Trophoblast cell (in vitro differentiated cells and primary cell): Measurements from ENCODE around the gene GTPBP10.

ENCODE experiments used
- DNase-seq, 2 donors: peaks; one replicate each; pipeline ENCODE4 v3.0.0-alpha.2; 2016
- H2AFZ ChIP-seq: 2 replicates; pipeline ENCODE4 v1.6.1; 2013; ENCODE audit warnings: low read length, moderate library complexity, mild to moderate bottlenecking; ENCODE audit not compliant: insufficient read depth, poor library complexity
- H2AK5ac ChIP-seq: 2 replicates; pipeline ENCODE4 v1.6.1; 2013; ENCODE audit warnings: mild to moderate bottlenecking, low read length
- H2BK120ac ChIP-seq: 2 replicates; pipeline ENCODE4 v1.6.1; 2013; ENCODE audit warnings: low read length, mild to moderate bottlenecking, moderate library complexity; ENCODE audit not compliant: insufficient read depth, poor library complexity
- H2BK12ac ChIP-seq: 2 replicates; pipeline ENCODE4 v1.6.1; 2013; ENCODE audit warnings: mild to moderate bottlenecking, low read length, moderate library complexity
- H2BK5ac ChIP-seq: 2 replicates; pipeline ENCODE4 v1.6.1; 2013; ENCODE audit warnings: low read length, low read depth, moderate library complexity, mild to moderate bottlenecking; ENCODE audit not compliant: poor library complexity
- H3K14ac ChIP-seq: 2 replicates; pipeline ENCODE4 v1.6.1; 2013; ENCODE audit warnings: mild to moderate bottlenecking, low read length
- H3K18ac ChIP-seq: 2 replicates; pipeline ENCODE4 v1.6.1; 2013; ENCODE audit warnings: mild to moderate bottlenecking, low read length
- H3K23ac ChIP-seq: 2 replicates; pipeline ENCODE4 v1.6.1; 2013; ENCODE audit warnings: low read length
- H3K27ac ChIP-seq: 2 replicates; pipeline ENCODE4 v1.5.1; 2013; ENCODE audit warnings: low read depth, mild to moderate bottlenecking, inconsistent platforms, low read length, moderate library complexity
- H3K27me3 ChIP-seq: 2 replicates; pipeline ENCODE4 v1.6.1; 2013; ENCODE audit warnings: inconsistent platforms, mild to moderate bottlenecking, low read length, moderate library complexity; ENCODE audit not compliant: insufficient read depth
- H3K36me3 ChIP-seq, 2 experiments: 1 replicate in 1 of 2; 2 replicates in 1 of 2; pipeline ENCODE4 v1.6.1; 2013; ENCODE audit warnings: low read length in 2 of 2, mild to moderate bottlenecking in 2 of 2, moderate library complexity in 1 of 2; ENCODE audit not compliant: insufficient read depth in 2 of 2, control insufficient read depth in 1 of 2
- H3K4ac ChIP-seq: 2 replicates; pipeline ENCODE4 v1.6.1; 2013; ENCODE audit warnings: low read depth, mild to moderate bottlenecking, low read length, moderate library complexity
- H3K4me1 ChIP-seq, 2 experiments: 1 replicate in 1 of 2; 2 replicates in 1 of 2; pipeline ENCODE4 v1.6.1; 2013; ENCODE audit warnings: low read length in 2 of 2, mild to moderate bottlenecking in 2 of 2, moderate library complexity in 1 of 2; ENCODE audit not compliant: insufficient read depth in 2 of 2, control insufficient read depth in 1 of 2
- H3K4me2 ChIP-seq: 2 replicates; pipeline ENCODE4 v1.6.1; 2013; ENCODE audit warnings: inconsistent platforms, mild to moderate bottlenecking, low read length, moderate library complexity
- H3K4me3 ChIP-seq: 2 replicates; pipeline ENCODE4 v1.5.1; 2013; ENCODE audit warnings: mild to moderate bottlenecking, low read depth, low read length, inconsistent platforms
- H3K79me1 ChIP-seq: one replicate; pipeline ENCODE4 v1.6.1; 2013; ENCODE audit warnings: low read length
- H3K79me2 ChIP-seq: 2 replicates; pipeline ENCODE4 v1.6.1; 2013; ENCODE audit warnings: low read length, mild to moderate bottlenecking; ENCODE audit not compliant: control insufficient read depth, insufficient read depth, poor library complexity
- H3K9ac ChIP-seq: 2 replicates; pipeline ENCODE4 v1.6.1; 2013; ENCODE audit warnings: mild to moderate bottlenecking, low read length
- H3K9me3 ChIP-seq: 2 replicates; pipeline ENCODE4 v1.6.1; 2013; ENCODE audit warnings: low read depth, mild to moderate bottlenecking, control low read depth, inconsistent platforms, low read length; ENCODE audit not compliant: insufficient read depth
- H4K12ac ChIP-seq: 2 replicates; pipeline ENCODE4 v1.6.1; 2013; ENCODE audit warnings: low read depth, mild to moderate bottlenecking, low read length, moderate library complexity
- H4K8ac ChIP-seq: 2 replicates; pipeline ENCODE4 v1.6.1; 2013; ENCODE audit warnings: low read depth, mild to moderate bottlenecking, low read length, moderate library complexity
- H4K91ac ChIP-seq: one replicate; pipeline ENCODE4 v1.6.1; 2013; ENCODE audit warnings: low read depth, mild to moderate bottlenecking, low read length, moderate library complexity
- WGBS: extraction: QIAGEN DNeasy Blood & Tissue Kit; methylation state at CpG from one replicate; pipeline ENCODE4 v1.1.7; 2013; ENCODE audit warnings: missing lambda C conversion rate; ENCODE audit not compliant: insufficient read length, insufficient coverage; ENCODE audit errors: extremely low coverage; 5-methylcytosine and 5-hydroxymethylcytosine counted together

Gene GTPBP10

GRCh38 chr7:90407484-90407821 is 60.9 kb downstream of the GTPBP10 start:
- WGBS: no CpG with 5 or more reads among the region's 1 CpG
- Histone ChIP-seq H4K12ac (no peak overlapping the region), H2BK5ac (no peak overlapping the region), H3K4me1 (no peaks in the 10 kb centered on the region), H2AFZ (no peak overlapping the region), H2AK5ac (no peak overlapping the region), H2BK120ac (no peak overlapping the region), H3K4me2 (no peak overlapping the region), H2BK12ac (no peak overlapping the region), H3K18ac (no peak overlapping the region), H3K79me1 (peaks cover 5% of the 10 kb centered on the region), H3K9ac (no peak overlapping the region), H3K36me3 (peaks cover 8 to 13% of the 10 kb centered on the region in 2 experiments), H3K14ac (no peak overlapping the region), H3K27ac (no peak overlapping the region), H4K91ac (no peak overlapping the region), H4K8ac (no peak overlapping the region), H3K4ac (no peak overlapping the region), H3K23ac (no peak overlapping the region), H3K27me3 (no peaks in the 10 kb centered on the region), H3K79me2 (no peaks in the 10 kb centered on the region), H3K4me3 (no peak overlapping the region), H3K9me3 (no peaks in the 10 kb centered on the region)
- DNase-seq: no peak

- Histone ChIP-seq H3K9ac (no peak overlapping the region), H3K27me3 (no peaks in the 10 kb centered on the region), H3K18ac (no peak overlapping the region), H3K14ac (no peak overlapping the region), H2BK12ac (no peak overlapping the region), H2AK5ac (no peak overlapping the region), H3K79me2 (no peaks in the 10 kb centered on the region), H3K27ac (no peak overlapping the region), H3K79me1 (peaks cover 5% of the 10 kb centered on the region), H2AFZ (no peak overlapping the region), H3K9me3 (no peaks in the 10 kb centered on the region), H4K91ac (no peak overlapping the region), H3K23ac (no peak overlapping the region), H4K8ac (no peak overlapping the region), H3K4me1 (no peaks in the 10 kb centered on the region), H2BK5ac (no peak overlapping the region), H2BK120ac (no peak overlapping the region), H3K36me3 (peaks cover 14 to 18% of the 10 kb centered on the region in 2 experiments), H3K4me3 (no peak overlapping the region), H3K4me2 (no peak overlapping the region), H3K4ac (no peak overlapping the region), H4K12ac (no peak overlapping the region)
- no peak for DNase-seq
- no CpG with 5 or more reads among the region's 1 CpG for WGBS
These were observed 61.6 kb downstream of the GTPBP10 start for GRCh38 chr7:90408142-90408541.

GRCh38 chr7:90409667-90410066 is 63.2 kb downstream of the GTPBP10 start:
- Histone ChIP-seq H3K18ac (no peak overlapping the region), H4K12ac (no peak overlapping the region), H3K4me3 (no peak overlapping the region), H3K79me2 (no peaks in the 10 kb centered on the region), H2AFZ (no peak overlapping the region), H3K4me1 (no peaks in the 10 kb centered on the region), H3K9ac (no peak overlapping the region), H3K23ac (no peak overlapping the region), H3K9me3 (no peaks in the 10 kb centered on the region), H3K79me1 (no peaks in the 10 kb centered on the region), H3K4ac (no peak overlapping the region), H3K14ac (no peak overlapping the region), H4K91ac (no peak overlapping the region), H4K8ac (no peak overlapping the region), H3K27me3 (no peaks in the 10 kb centered on the region), H2BK5ac (no peak overlapping the region), H3K4me2 (no peak overlapping the region), H2BK120ac (no peak overlapping the region), H3K27ac (no peak overlapping the region), H3K36me3 (peaks cover 15 to 18% of the 10 kb centered on the region in 2 experiments), H2BK12ac (no peak overlapping the region), H2AK5ac (no peak overlapping the region)
- no CpG with 5 or more reads among the region's 3 CpGs for WGBS
- no peak for DNase-seq

- Histone ChIP-seq H4K91ac (no peak overlapping the region), H3K18ac (no peak overlapping the region), H3K9ac (no peak overlapping the region), H2BK12ac (no peak overlapping the region), H2BK120ac (no peak overlapping the region), H3K27ac (no peak overlapping the region), H3K4me2 (no peak overlapping the region), H3K4ac (no peak overlapping the region), H2AFZ (no peak overlapping the region), H3K27me3 (no peaks in the 10 kb centered on the region), H3K36me3 (peaks cover 11 to 14% of the 10 kb centered on the region in 2 experiments), H3K23ac (no peak overlapping the region), H3K79me2 (no peaks in the 10 kb centered on the region), H3K4me1 (no peaks in the 10 kb centered on the region), H3K79me1 (no peaks in the 10 kb centered on the region), H3K14ac (no peak overlapping the region), H4K8ac (no peak overlapping the region), H2AK5ac (no peak overlapping the region), H3K4me3 (no peak overlapping the region), H4K12ac (no peak overlapping the region), H2BK5ac (no peak overlapping the region), H3K9me3 (no peaks in the 10 kb centered on the region)
- WGBS: no CpG with 5 or more reads among the region's 2 CpGs
- DNase-seq: no peak
These were observed 65.0 kb downstream of the GTPBP10 start for GRCh38 chr7:90411510-90411909.
